ENCODE results near the gene NANOS1.
"Not testable (repeated sequence)": the region's sequence is repeated elsewhere in the genome, so short reads cannot be mapped to it uniquely, and the experiment has no call there.

NANOS1 gene

GRCh38 chr10:119025336-119025735 is 4.2 kb upstream of the NANOS1 start:
- Histone ChIP-seq H4K8ac (ENCODE audit: low read depth, low read length) (no peak overlapping the region), H3K4me1 (ENCODE audit: control insufficient read depth in 2 of 2, insufficient read depth in 1 of 2, low read depth in 1 of 2, low read length in 2 of 2) (peaks cover 3 to 13% of the 10 kb centered on the region in 2 donors), H3K4ac (ENCODE audit: low read length) (no peak overlapping the region), H2AFZ (ENCODE audit: low read length) (no peak overlapping the region), H3K79me1 (ENCODE audit: low read depth, low read length) (peaks cover 2% of the 10 kb centered on the region), H2BK15ac (ENCODE audit: low read length) (no peak overlapping the region), H3K14ac (ENCODE audit: low read length) (no peak overlapping the region), H2BK5ac (ENCODE audit: low read length) (no peak overlapping the region), H3K18ac (ENCODE audit: low read length) (no peak overlapping the region), H3K4me2 (ENCODE audit: insufficient read depth, low read length, poor library complexity, severe bottlenecking) (no peak overlapping the region), H3K27me3 (ENCODE audit: control insufficient read depth in 3 of 3, insufficient read depth in 3 of 3, low read depth in 1 of 3, low read length in 3 of 3) (peaks cover 0 to 48% (median 2%) of the 10 kb centered on the region in 3 experiments), H3K4me3 (ENCODE audit: low read length in 2 of 2) (no peak overlapping the region), H3K36me3 (replicated peaks in 1 of 2; ENCODE audit: control insufficient read depth in 2 of 2, insufficient read depth in 2 of 2, low read length in 2 of 2) (no peaks in the 10 kb centered on the region), H3K27ac (replicated peaks; ENCODE audit: low read length) (no peak overlapping the region), H2AK5ac (ENCODE audit: low read depth, low read length) (no peak overlapping the region), H2BK12ac (ENCODE audit: low read length) (no peak overlapping the region), H4K91ac (ENCODE audit: low read depth, low read length, poor library complexity) (no peak overlapping the region), H2BK120ac (ENCODE audit: low read depth, low read length) (no peak overlapping the region), H3K9ac (ENCODE audit: low read depth, low read length, poor library complexity) (no peak overlapping the region), H3K9me3 (replicated peaks in 1 of 2; ENCODE audit: control insufficient read depth in 2 of 2, insufficient read depth in 1 of 2, low read depth in 1 of 2, low read length in 2 of 2) (no peaks in the 10 kb centered on the region), H3K23ac (ENCODE audit: low read depth, low read length, poor library complexity) (no peak overlapping the region)
- DNase-seq (ENCODE audit: low spot score), result no peak
- no CpG with 5 or more reads among the region's 7 CpGs for WGBS, 2 donors (ENCODE audit: extremely low coverage in 2 of 2, insufficient read length in 2 of 2, insufficient replicate concordance in 1 of 2)

- H3K4me3 ChIP-seq (ENCODE audit: low read length in 2 of 2), result no peak overlapping the region
- H3K23ac ChIP-seq (ENCODE audit: low read depth, low read length, poor library complexity), result no peak overlapping the region
- H4K8ac ChIP-seq (ENCODE audit: low read depth, low read length), result no peak overlapping the region
- H3K4me2 ChIP-seq (ENCODE audit: insufficient read depth, low read length, poor library complexity, severe bottlenecking), result no peak overlapping the region
- no peak overlapping the region for H2BK15ac ChIP-seq (ENCODE audit: low read length)
- peaks cover 5 to 11% of the 10 kb centered on the region in 2 donors for H3K4me1 ChIP-seq (ENCODE audit: control insufficient read depth in 2 of 2, insufficient read depth in 1 of 2, low read depth in 1 of 2, low read length in 2 of 2)
- no peak overlapping the region for H3K18ac ChIP-seq (ENCODE audit: low read length)
- no peak overlapping the region for H2BK120ac ChIP-seq (ENCODE audit: low read depth, low read length)
- DNase-seq (ENCODE audit: low spot score), result no peak
- peaks cover 0 to 48% (median 2%) of the 10 kb centered on the region in 3 experiments for H3K27me3 ChIP-seq (ENCODE audit: control insufficient read depth in 3 of 3, insufficient read depth in 3 of 3, low read depth in 1 of 3, low read length in 3 of 3)
- H2BK5ac ChIP-seq (ENCODE audit: low read length), result no peak overlapping the region
- no peaks in the 10 kb centered on the region for H3K36me3 ChIP-seq (replicated peaks in 1 of 2; ENCODE audit: control insufficient read depth in 2 of 2, insufficient read depth in 2 of 2, low read length in 2 of 2)
- no peak overlapping the region for H4K91ac ChIP-seq (ENCODE audit: low read depth, low read length, poor library complexity)
- no CpG with 5 or more reads among the region's 7 CpGs for WGBS, 2 donors (ENCODE audit: extremely low coverage in 2 of 2, insufficient read length in 2 of 2, insufficient replicate concordance in 1 of 2)
- no peak overlapping the region for H2AFZ ChIP-seq (ENCODE audit: low read length)
- no peak overlapping the region for H3K9ac ChIP-seq (ENCODE audit: low read depth, low read length, poor library complexity)
- no peak overlapping the region for H3K4ac ChIP-seq (ENCODE audit: low read length)
- H2BK12ac ChIP-seq (ENCODE audit: low read length), result no peak overlapping the region
- H3K27ac ChIP-seq (replicated peaks; ENCODE audit: low read length), result no peak overlapping the region
- no peaks in the 10 kb centered on the region for H3K9me3 ChIP-seq (replicated peaks in 1 of 2; ENCODE audit: control insufficient read depth in 2 of 2, insufficient read depth in 1 of 2, low read depth in 1 of 2, low read length in 2 of 2)
- H3K79me1 ChIP-seq (ENCODE audit: low read depth, low read length), result peaks cover 2% of the 10 kb centered on the region
- no peak overlapping the region for H2AK5ac ChIP-seq (ENCODE audit: low read depth, low read length)
- H3K14ac ChIP-seq (ENCODE audit: low read length), result peak overlapping the region; percentile 41
Observed at GRCh38 chr10:119025776-119026175, 3.7 kb upstream of the NANOS1 start.

- Histone ChIP-seq H3K27me3 (ENCODE audit: control insufficient read depth in 3 of 3, insufficient read depth in 3 of 3, low read depth in 1 of 3, low read length in 3 of 3) (peaks cover 0 to 44% (median 2%) of the 10 kb centered on the region in 3 experiments), H3K4me2 (ENCODE audit: insufficient read depth, low read length, poor library complexity, severe bottlenecking) (no peak overlapping the region), H2BK15ac (ENCODE audit: low read length) (peak overlapping the region; percentile 37), H3K4me3 (ENCODE audit: low read length in 2 of 2) (no peak overlapping the region), H3K23ac (ENCODE audit: low read depth, low read length, poor library complexity) (no peak overlapping the region), H2BK120ac (ENCODE audit: low read depth, low read length) (no peak overlapping the region), H2BK5ac (ENCODE audit: low read length) (no peak overlapping the region), H2BK12ac (ENCODE audit: low read length) (no peak overlapping the region), H3K14ac (ENCODE audit: low read length) (no peak overlapping the region), H3K79me1 (ENCODE audit: low read depth, low read length) (peaks cover 2% of the 10 kb centered on the region), H2AK5ac (ENCODE audit: low read depth, low read length) (no peak overlapping the region), H2AFZ (ENCODE audit: low read length) (no peak overlapping the region), H3K36me3 (replicated peaks in 1 of 2; ENCODE audit: control insufficient read depth in 2 of 2, insufficient read depth in 2 of 2, low read length in 2 of 2) (peaks cover 0 to 2% of the 10 kb centered on the region in 2 donors), H3K18ac (ENCODE audit: low read length) (no peak overlapping the region), H3K9me3 (replicated peaks in 1 of 2; ENCODE audit: control insufficient read depth in 2 of 2, insufficient read depth in 1 of 2, low read depth in 1 of 2, low read length in 2 of 2) (no peaks in the 10 kb centered on the region), H3K4ac (ENCODE audit: low read length) (no peak overlapping the region), H4K8ac (ENCODE audit: low read depth, low read length) (no peak overlapping the region), H3K27ac (replicated peaks; ENCODE audit: low read length) (no peak overlapping the region), H3K4me1 (ENCODE audit: control insufficient read depth in 2 of 2, insufficient read depth in 1 of 2, low read depth in 1 of 2, low read length in 2 of 2) (peaks cover 7 to 11% of the 10 kb centered on the region in 2 donors), H3K9ac (ENCODE audit: low read depth, low read length, poor library complexity) (no peak overlapping the region), H4K91ac (ENCODE audit: low read depth, low read length, poor library complexity) (no peak overlapping the region)
- no peak for DNase-seq (ENCODE audit: low spot score)
- no CpG with 5 or more reads among the region's 18 CpGs for WGBS, 2 donors (ENCODE audit: extremely low coverage in 2 of 2, insufficient read length in 2 of 2, insufficient replicate concordance in 1 of 2)
Observed at GRCh38 chr10:119026301-119027110, 3.0 kb upstream of the NANOS1 start.

GRCh38 chr10:119028445-119028899 is 1.0 kb upstream of the NANOS1 start:
- Histone ChIP-seq H2BK120ac (ENCODE audit: low read depth, low read length) (peak overlapping the region; percentile 47), H2BK5ac (ENCODE audit: low read length) (peak overlapping the region; percentile 82), H3K27me3 (ENCODE audit: control insufficient read depth in 3 of 3, insufficient read depth in 3 of 3, low read depth in 1 of 3, low read length in 3 of 3) (peaks cover 0 to 34% (median 2%) of the 10 kb centered on the region in 3 experiments), H3K9ac (ENCODE audit: low read depth, low read length, poor library complexity) (peak overlapping the region; percentile 60), H3K18ac (ENCODE audit: low read length) (peak overlapping the region; percentile 89), H2AFZ (ENCODE audit: low read length) (peak overlapping the region; percentile 86), H3K4me3 (ENCODE audit: low read length in 2 of 2) (peak overlapping the region; percentile 54 to 67), H3K36me3 (replicated peaks in 1 of 2; ENCODE audit: control insufficient read depth in 2 of 2, insufficient read depth in 2 of 2, low read length in 2 of 2) (peaks cover 3 to 21% of the 10 kb centered on the region in 2 donors), H3K4me2 (ENCODE audit: insufficient read depth, low read length, poor library complexity, severe bottlenecking) (peak overlapping the region; percentile 89)
- not testable (repeated sequence) for H2BK15ac ChIP-seq (ENCODE audit: low read length); DNase-seq (ENCODE audit: low spot score); H3K27ac ChIP-seq (replicated peaks; ENCODE audit: low read length); H4K8ac ChIP-seq (ENCODE audit: low read depth, low read length); H2AK5ac ChIP-seq (ENCODE audit: low read depth, low read length); H3K23ac ChIP-seq (ENCODE audit: low read depth, low read length, poor library complexity); H3K4ac ChIP-seq (ENCODE audit: low read length); H3K14ac ChIP-seq (ENCODE audit: low read length); H3K4me1 ChIP-seq (ENCODE audit: control insufficient read depth in 2 of 2, insufficient read depth in 1 of 2, low read depth in 1 of 2, low read length in 2 of 2); H3K79me1 ChIP-seq (ENCODE audit: low read depth, low read length); H2BK12ac ChIP-seq (ENCODE audit: low read length); H3K9me3 ChIP-seq (replicated peaks in 1 of 2; ENCODE audit: control insufficient read depth in 2 of 2, insufficient read depth in 1 of 2, low read depth in 1 of 2, low read length in 2 of 2); H4K91ac ChIP-seq (ENCODE audit: low read depth, low read length, poor library complexity)
- WGBS, 2 donors (ENCODE audit: extremely low coverage in 2 of 2, insufficient read length in 2 of 2, insufficient replicate concordance in 1 of 2), result no CpG with 5 or more reads among the region's 10 CpGs

Data from neuronal stem cell (in vitro differentiated cells).